Fibroblast of lung (primary cell): Measurements from ENCODE around the gene PRAMEF11. TPM values are rescaled to one million over a fixed set of nuclear protein-coding genes. Genes with fewer than 3 reads are reported as not detected.
"Not testable (repeated sequence)": the region's sequence is repeated elsewhere in the genome, so short reads cannot be mapped to it uniquely, and the experiment has no call there.

Experiments
- DNase-seq, 2 donors: peaks; one replicate each; pipeline versions ENCODE4 v3.0.0 to v3.0.0-alpha.2; 2010; ENCODE audit warnings: low read depth in 2 of 2
- H2AFZ ChIP-seq: 2 replicates; pipeline ENCODE4 v1.5.1; 2012; ENCODE audit warnings: low read length, control low read depth, inconsistent platforms
- H3K27ac ChIP-seq: 2 replicates; pipeline ENCODE4 v1.5.1; 2011; ENCODE audit warnings: low read length, control low read depth; ENCODE audit not compliant: insufficient read depth
- H3K27me3 ChIP-seq: 2 replicates; pipeline ENCODE4 v1.5.1; 2011; ENCODE audit warnings: mild to moderate bottlenecking, low read length; ENCODE audit not compliant: control insufficient read depth, insufficient read depth
- H3K36me3 ChIP-seq: 2 replicates; pipeline ENCODE4 v1.5.1; 2011; ENCODE audit warnings: low read length; ENCODE audit not compliant: control insufficient read depth, insufficient read depth
- H3K4me1 ChIP-seq: 2 replicates; pipeline ENCODE4 v1.5.1; 2011; ENCODE audit warnings: low read length; ENCODE audit not compliant: control insufficient read depth, insufficient read depth; ENCODE audit errors: extremely low read depth
- H3K4me2 ChIP-seq: 2 replicates; pipeline ENCODE4 v1.5.1; 2011; ENCODE audit warnings: low read length, control low read depth; ENCODE audit not compliant: insufficient read depth; ENCODE audit errors: extremely low read depth
- H3K4me3 ChIP-seq, 4 experiments: fragments of 200-600 bp in 1 of 4; sonication (generic) in 1 of 4; replicated peaks in 1 of 4; 2 replicates each; pipeline ENCODE4 v1.5.1; 2011 to 2016; ENCODE audit warnings: low read length in 4 of 4, low read depth in 3 of 4, mild to moderate bottlenecking in 3 of 4, control low read depth in 2 of 4, inconsistent platforms in 1 of 4, mixed read lengths in 1 of 4; ENCODE audit not compliant: insufficient read depth in 1 of 4; ENCODE audit errors: control extremely low read depth in 1 of 4
- H3K79me2 ChIP-seq: 2 replicates; pipeline ENCODE4 v1.5.1; 2012; ENCODE audit warnings: mild to moderate bottlenecking, low read length, inconsistent platforms; ENCODE audit not compliant: control insufficient read depth, insufficient read depth
- H3K9ac ChIP-seq: 2 replicates; pipeline ENCODE4 v1.5.1; 2011; ENCODE audit warnings: mild to moderate bottlenecking, low read length, control low read depth; ENCODE audit not compliant: insufficient read depth
- H3K9me3 ChIP-seq: 2 replicates; pipeline ENCODE4 v1.5.1; 2012; ENCODE audit warnings: low read depth, low read length; ENCODE audit not compliant: control insufficient read depth, insufficient read depth
- H4K20me1 ChIP-seq: 2 replicates; pipeline ENCODE4 v1.5.1; 2011; ENCODE audit warnings: low read length; ENCODE audit not compliant: control insufficient read depth, insufficient read depth; ENCODE audit errors: extremely low read depth
- CTCF ChIP-seq, 2 donors: IDR thresholded peaks in 1 of 2; conservative IDR thresholded peaks in 1 of 2; 1 replicate in 1 of 2; 2 replicates in 1 of 2; pipeline ENCODE4 v1.5.1; 2011 to 2012; ENCODE audit warnings: low read length in 2 of 2, control low read depth in 1 of 2, inconsistent platforms in 1 of 2, low read depth in 1 of 2, mild to moderate bottlenecking in 1 of 2
- EZH2 ChIP-seq: IDR thresholded peaks from 2 replicates; pipeline ENCODE4 v1.5.1; 2012; ENCODE audit warnings: low read length, control low read depth, mild to moderate bottlenecking; ENCODE audit errors: missing control alignments
- polyA plus RNA-seq, 2 donors: library from polyadenylated mRNA; depleted of rRNA in 1 of 2; stranded (reverse) in 1 of 2; unstranded in 1 of 2; fragments of >200 nt; gene quantifications; 2 replicates each; pipeline ENCODE4 v1.2.1, GENCODE V29; 2011 to 2012; ENCODE audit warnings: missing spikeins in 1 of 2
- total RNA-seq: library from RNA; depleted of rRNA; stranded (reverse); fragments of >200 nt; gene quantifications from 2 replicates; pipeline ENCODE4 v1.2.1, GENCODE V29; 2014

PRAMEF11 gene
- total and polyA plus RNA-seq, 2 donors (not counting 1 experiment from before 2014, with no cell fraction given): not detected

DNA sequence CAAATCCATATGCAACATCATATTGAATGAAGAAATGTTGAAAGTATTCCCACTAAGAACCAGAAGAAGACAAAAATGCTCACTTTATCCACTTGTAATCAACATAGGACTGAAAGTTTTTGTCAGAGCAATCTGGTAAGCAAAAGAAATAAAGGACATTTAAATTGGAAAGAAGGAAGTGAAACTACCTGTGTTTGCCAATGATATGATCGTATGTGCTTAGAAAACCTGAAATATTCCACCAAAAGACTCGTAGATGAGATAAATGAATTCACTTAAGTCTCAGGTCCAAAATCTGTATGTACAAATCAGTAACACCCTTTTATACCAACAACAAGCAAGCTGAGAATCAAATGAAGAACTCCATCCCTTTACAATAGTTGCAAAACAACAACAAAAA is 31.5 kb downstream of the PRAMEF11 start:
- no peaks in the 10 kb centered on the region for H4K20me1 ChIP-seq
- no peaks in the 10 kb centered on the region for H3K79me2 ChIP-seq
- no peak overlapping the region for H3K4me3 ChIP-seq
- no peaks in the 10 kb centered on the region for H3K4me1 ChIP-seq
- H3K36me3 ChIP-seq: no peaks in the 10 kb centered on the region
- DNase-seq: no peak
- no peak overlapping the region for H3K4me2 ChIP-seq
- H3K9me3 ChIP-seq: no peaks in the 10 kb centered on the region
- no peak overlapping the region for H3K27ac ChIP-seq
- H2AFZ ChIP-seq: no peak overlapping the region
- no peaks in the 10 kb centered on the region for H3K27me3 ChIP-seq
- H3K9ac ChIP-seq: no peak overlapping the region
- TF ChIP-seq CTCF (conservative IDR thresholded peaks at IDR 0.05 in 1 of 2, IDR thresholded peaks at IDR 0.05 in 1 of 2; ENCODE audit: low read depth in 1 of 2, low read length in 2 of 2) (no peak), EZH2 (no peak)

DNA sequence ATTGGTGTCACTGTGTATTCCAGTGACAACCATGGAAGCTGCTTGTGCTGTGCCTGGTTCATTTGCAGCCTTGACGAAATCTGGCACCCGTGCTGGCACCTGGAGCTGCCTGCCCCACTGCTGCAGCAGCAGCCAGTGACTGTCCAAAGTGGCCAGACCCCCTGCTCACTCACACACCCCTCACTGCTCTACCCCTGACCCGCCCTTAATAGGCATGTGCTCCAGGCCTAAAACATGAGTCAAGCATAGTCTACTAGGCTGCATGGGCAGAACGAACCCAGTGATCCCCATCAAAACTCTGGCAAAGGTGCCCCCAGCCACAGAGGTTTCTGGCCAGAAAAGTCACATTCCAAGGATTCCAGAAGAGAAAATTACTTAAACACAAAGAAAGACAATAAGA is 32.3 kb downstream of the PRAMEF11 start:
- H3K27me3 ChIP-seq: no peaks in the 10 kb centered on the region
- no peaks in the 10 kb centered on the region for H4K20me1 ChIP-seq
- H2AFZ ChIP-seq: no peak overlapping the region
- H3K9me3 ChIP-seq: no peaks in the 10 kb centered on the region
- DNase-seq: no peak
- TF ChIP-seq EZH2 (no peak), CTCF (conservative IDR thresholded peaks at IDR 0.05 in 1 of 2, IDR thresholded peaks at IDR 0.05 in 1 of 2; ENCODE audit: low read depth in 1 of 2, low read length in 2 of 2) (no peak)
- H3K4me2 ChIP-seq: no peak overlapping the region
- no peaks in the 10 kb centered on the region for H3K79me2 ChIP-seq
- H3K27ac ChIP-seq: no peak overlapping the region
- no peak overlapping the region for H3K9ac ChIP-seq
- H3K36me3 ChIP-seq: no peaks in the 10 kb centered on the region
- no peaks in the 10 kb centered on the region for H3K4me1 ChIP-seq
- no peak overlapping the region for H3K4me3 ChIP-seq

GRCh38 chr1:12791097-12791496 is 40.1 kb downstream of the PRAMEF11 start, which contains the start of gene PRAMEF1:
Gene PRAMEF1 (plus strand): TSS chr1:12791397. CDS start chr1:12793228, 1,831 bp downstream.
- not testable (repeated sequence) for H3K4me2 ChIP-seq, H3K27me3 ChIP-seq, H3K4me3 ChIP-seq, H3K27ac ChIP-seq, H3K4me1 ChIP-seq, H3K9me3 ChIP-seq, H4K20me1 ChIP-seq, H3K79me2 ChIP-seq, H3K36me3 ChIP-seq, H3K9ac ChIP-seq, DNase-seq, H2AFZ ChIP-seq

DNA sequence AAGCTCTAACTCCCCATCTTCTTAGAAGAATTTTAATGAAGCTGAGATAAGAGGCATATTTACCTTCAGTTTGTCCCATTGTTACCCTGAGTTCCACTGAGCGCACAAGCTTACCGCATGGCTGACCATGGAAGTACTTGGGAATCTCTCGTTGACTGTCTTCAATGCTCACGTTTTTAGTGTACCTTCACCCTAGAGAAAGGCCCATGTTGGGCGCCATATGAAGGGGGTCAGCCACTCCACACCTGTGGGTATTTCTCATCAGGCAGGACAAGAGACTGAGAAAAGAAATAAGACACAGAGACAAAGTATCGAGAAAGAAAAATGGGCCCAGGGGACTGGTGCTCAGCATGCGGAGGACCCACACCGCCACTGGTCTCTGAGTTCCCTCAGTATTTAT is 46.5 kb downstream of the PRAMEF11 start:
- H3K9me3 ChIP-seq, H3K27ac ChIP-seq, H2AFZ ChIP-seq, H3K4me1 ChIP-seq, H3K4me3 ChIP-seq, H3K27me3 ChIP-seq, H3K4me2 ChIP-seq, H4K20me1 ChIP-seq, H3K9ac ChIP-seq, H3K79me2 ChIP-seq, H3K36me3 ChIP-seq: not testable (repeated sequence)
- peak in 1 of 2 donors; percentile 1 for DNase-seq

DNA sequence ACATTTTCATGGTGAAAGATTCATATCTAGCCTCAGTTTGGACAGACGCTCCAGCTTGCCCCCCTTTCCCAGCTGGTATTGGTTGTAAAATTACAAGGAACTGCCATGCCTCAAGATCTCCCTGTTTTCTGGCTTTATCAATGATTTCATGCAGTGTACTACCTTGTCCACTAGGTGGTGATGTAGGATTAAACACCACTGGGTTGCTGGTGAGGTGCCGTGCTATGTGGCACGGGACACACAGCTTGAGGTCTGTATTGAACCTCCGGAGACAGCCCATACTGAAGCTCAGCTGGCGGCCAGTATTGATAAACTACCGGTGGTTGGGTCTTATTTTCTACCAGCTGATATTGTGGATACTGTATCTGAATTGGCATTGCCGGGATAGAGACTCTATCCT is 47.4 kb downstream of the PRAMEF11 start:
- not testable (repeated sequence) for H3K36me3 ChIP-seq, H3K9me3 ChIP-seq, H3K27me3 ChIP-seq, H3K27ac ChIP-seq, H3K4me2 ChIP-seq, H3K4me3 ChIP-seq, DNase-seq, H3K4me1 ChIP-seq, H3K79me2 ChIP-seq, H4K20me1 ChIP-seq, H2AFZ ChIP-seq, H3K9ac ChIP-seq

- not testable (repeated sequence) for H3K4me1 ChIP-seq, H4K20me1 ChIP-seq, H2AFZ ChIP-seq, H3K4me3 ChIP-seq, H3K4me2 ChIP-seq, H3K36me3 ChIP-seq, H3K9ac ChIP-seq, H3K79me2 ChIP-seq, H3K27ac ChIP-seq, H3K27me3 ChIP-seq, DNase-seq, H3K9me3 ChIP-seq
Observed at GRCh38 chr1:12781488-12781887, 49.7 kb downstream of the PRAMEF11 start.
